LNCAP (cell line): Measurements from ENCODE around the gene TIPRL.

Source experiments
- TF ChIP-seq, protein P1 (sequence below): fragments of 450-650 bp; IDR thresholded peaks from 2 replicates; pipeline ENCODE4 v1.5.1; 2017; ENCODE audit warnings: mild to moderate bottlenecking

The TIPRL gene

DNA sequence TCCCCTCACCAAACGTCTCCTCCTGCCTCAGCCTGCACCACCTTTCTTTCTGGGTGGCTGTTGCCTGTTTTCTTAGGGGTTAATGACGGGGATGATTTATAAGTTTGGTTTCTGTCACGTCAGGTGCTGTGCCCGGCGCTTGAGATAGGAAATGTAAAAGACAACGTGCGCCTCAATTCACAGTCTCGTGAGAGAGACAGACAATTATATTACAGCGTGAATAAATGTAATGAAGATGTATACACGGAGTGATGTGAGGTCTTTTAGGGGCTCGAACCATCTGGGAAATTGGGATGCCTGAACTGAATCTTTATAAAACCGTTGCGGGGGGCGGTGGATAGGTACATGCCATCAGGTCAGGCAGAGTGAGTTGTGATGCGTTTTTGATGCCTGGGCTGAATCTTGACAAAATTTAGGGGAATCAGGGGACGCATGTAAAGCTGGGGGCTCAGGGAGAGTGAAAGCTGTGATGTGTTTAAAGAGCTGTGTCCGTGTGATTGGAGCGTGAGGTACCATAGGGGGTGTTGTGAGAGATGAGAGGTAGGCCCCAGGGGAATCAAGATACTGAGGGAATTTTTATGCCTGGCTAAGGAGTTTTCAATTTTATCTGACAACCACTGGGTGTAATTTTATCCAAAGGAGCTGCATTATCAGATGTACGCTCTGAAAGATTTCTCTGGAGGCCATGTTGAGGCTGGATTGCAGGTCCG is 831 bp downstream of the TIPRL start:
- TF ChIP-seq, protein P1, sequence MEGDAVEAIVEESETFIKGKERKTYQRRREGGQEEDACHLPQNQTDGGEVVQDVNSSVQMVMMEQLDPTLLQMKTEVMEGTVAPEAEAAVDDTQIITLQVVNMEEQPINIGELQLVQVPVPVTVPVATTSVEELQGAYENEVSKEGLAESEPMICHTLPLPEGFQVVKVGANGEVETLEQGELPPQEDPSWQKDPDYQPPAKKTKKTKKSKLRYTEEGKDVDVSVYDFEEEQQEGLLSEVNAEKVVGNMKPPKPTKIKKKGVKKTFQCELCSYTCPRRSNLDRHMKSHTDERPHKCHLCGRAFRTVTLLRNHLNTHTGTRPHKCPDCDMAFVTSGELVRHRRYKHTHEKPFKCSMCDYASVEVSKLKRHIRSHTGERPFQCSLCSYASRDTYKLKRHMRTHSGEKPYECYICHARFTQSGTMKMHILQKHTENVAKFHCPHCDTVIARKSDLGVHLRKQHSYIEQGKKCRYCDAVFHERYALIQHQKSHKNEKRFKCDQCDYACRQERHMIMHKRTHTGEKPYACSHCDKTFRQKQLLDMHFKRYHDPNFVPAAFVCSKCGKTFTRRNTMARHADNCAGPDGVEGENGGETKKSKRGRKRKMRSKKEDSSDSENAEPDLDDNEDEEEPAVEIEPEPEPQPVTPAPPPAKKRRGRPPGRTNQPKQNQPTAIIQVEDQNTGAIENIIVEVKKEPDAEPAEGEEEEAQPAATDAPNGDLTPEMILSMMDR: no peak

DNA sequence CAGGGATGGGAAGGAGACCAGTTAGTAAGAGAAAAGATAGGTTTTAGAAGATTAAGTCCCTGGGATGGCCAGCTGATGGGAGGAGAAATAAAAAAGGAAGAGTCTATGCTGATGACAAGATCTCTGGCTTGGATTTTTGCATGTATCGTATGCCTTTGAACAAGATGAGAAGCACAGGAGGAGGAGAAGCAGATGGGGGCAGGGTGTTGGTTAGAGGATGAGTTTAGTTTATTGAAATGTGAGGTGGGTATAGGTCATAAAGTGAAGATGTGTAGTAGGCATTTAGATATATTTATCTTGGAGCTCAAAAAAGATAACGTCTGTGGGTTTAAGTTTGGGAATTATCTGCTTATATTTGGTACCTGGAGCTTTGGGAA is 1.4 kb downstream of the TIPRL start:
- TF ChIP-seq, protein P1: no peak

DNA sequence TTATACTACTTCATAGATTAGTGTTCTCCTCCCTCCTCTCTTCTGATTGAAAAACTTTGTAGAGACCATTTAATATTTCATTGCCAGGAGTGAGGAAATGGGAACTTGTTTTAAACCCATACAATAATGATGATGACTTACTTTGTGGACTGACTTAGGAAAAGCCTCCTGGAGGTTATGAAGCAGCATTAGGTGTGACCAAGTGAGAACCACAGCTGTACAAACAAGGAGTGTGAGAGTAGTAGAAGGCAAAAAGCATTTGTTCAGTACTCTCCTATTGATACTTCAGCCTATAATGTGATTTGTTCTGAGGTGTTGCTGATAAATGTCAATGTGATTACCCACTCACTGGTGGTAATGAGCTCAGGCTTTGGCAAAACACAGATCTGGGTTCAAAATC is 8.4 kb downstream of the TIPRL start:
- TF ChIP-seq, protein P1: no peak

DNA sequence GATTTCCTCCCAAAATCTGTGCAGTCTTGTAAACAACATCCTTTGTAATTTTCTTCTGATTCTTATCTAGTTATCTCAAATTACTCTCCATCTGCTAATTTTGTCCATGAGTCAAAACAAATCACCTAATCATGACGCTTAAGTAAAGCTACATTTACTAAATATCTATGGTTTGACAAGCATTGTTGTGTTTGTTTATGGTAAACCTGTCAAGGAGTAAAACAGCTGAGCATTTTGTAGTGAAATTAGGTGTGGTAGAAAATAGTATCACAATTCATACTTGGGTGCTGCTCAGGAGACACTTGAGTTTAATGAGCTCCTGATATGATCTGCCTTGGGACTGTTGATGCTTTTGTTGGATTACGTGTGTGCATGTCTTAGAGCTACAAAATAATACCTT is 11.6 kb downstream of the TIPRL start:
- TF ChIP-seq, protein P1: no peak

DNA sequence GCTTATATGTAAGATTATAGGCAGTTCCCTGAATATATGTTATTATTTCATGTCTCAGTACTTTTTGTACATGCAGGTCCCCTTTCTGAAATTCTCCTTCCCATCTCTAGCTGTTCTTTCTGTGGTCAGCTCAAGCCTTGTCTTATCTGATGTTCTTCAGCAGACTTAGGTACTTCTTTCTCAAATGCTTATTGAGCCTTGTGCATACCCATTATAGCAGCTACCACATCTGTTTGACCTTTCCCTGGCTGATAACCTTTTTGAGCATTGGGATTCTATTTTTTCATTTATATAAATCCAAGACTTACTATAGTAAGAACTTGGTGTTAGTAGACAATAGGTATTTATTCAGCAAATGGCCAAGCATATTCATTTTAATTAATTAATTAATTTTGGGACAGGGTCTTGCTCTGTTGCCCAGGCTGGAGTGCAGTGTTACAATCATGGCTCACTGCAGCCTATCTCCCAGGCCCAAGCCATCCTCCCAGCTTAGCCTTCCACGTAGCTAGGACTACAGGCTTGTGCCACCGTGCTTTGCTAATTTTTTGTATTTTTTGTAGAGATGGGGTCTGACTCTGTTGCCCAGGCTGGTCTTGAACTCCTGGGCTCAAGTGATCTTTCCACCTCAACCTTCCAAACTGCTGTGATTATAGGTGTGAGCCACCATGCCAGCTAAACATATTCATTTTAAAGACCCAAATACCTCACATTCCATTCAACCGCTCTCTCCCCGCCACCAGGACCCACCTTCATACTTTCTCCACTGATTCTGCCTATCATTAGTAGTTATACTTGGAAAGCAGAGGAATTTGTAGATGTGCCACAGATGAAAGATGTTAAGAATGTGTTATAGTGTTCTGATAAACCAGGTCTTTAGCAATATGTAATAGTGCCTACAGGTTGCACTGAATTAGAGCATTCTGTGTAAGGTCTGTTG is 16.7 kb downstream of the TIPRL start:
- TF ChIP-seq, protein P1: no peak

DNA sequence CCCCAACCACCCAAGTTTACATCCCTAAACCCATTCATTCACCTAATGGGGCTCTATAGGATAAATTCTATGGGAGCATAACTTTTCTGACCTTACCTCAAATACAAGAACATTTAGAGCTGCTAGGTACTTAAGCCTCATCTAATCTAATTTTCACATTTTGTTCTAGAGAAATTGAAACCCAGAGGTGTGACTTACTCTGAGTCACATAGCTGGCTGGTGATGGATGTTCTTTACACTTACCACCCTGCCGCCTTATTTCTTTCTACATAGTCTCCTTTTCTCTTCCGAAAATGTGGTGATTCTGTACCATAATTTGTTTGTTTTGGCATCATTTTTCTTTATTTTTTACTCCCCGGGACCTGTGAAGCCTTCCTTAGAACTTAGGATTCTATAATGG is 20.3 kb downstream of the TIPRL start:
- TF ChIP-seq, protein P1: no peak

DNA sequence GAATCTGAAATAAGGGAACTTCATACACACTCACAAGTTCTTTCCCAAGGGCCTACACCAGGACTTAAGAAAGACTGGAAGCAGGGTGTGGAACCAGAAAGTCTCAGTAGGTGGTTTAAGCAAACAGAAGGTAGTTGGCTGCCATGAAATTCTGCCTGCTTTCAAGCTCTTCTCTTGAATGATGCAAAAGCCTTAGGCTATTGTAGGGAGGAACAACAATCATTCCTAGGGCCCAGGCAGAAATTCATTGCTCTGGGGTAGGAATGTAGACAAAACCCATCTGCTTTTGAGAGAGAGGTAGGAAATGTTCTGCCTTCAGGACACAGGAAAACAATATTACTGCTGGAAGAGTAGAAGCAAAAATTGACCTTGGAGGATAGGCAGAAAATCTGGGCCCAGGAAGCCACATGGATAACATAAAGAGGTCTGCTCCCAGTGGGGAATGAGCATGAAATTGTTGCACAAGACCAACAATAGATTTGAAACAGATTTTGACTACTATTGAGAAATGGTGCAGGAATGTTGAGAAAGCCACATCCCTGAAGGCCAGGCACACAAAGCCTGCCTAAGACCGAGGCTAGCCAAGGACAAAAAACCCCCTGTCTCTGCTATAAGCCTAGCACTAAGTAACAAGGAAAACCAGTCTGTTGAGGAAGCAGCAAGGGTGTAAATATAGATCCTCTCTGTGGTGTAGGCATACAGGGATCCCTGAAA is 24.3 kb downstream of the TIPRL start:
- TF ChIP-seq, protein P1: no peak
